Body of pancreas (tissue), 4 donors: ENCODE data around the gene COL19A1. TPM values are rescaled to one million over a fixed set of nuclear protein-coding genes. Genes with fewer than 3 reads are reported as not detected.
"Not testable (repeated sequence)": the region's sequence is repeated elsewhere in the genome, so short reads cannot be mapped to it uniquely, and the experiment has no call there.

Experiments
- ATAC-seq: fragments of 150-250 bp; one replicate; pipeline ENCODE4 v1.9.1; 2016
- DNase-seq, 4 donors: peaks; one replicate each; pipeline ENCODE4 v3.0.0-alpha.2; 2019
- H3K27ac ChIP-seq, 4 donors: fragments of 200-600 bp; sonication (generic); 1 replicate in 3 of 4; 2 replicates in 1 of 4; pipeline versions ENCODE4 v1.5.1 to v1.6.1; 2016 to 2019; ENCODE audit warnings: mild to moderate bottlenecking in 1 of 4, mixed read lengths in 1 of 4, moderate library complexity in 1 of 4
- H3K27me3 ChIP-seq, 2 donors: fragments of 200-600 bp; sonication (generic); one replicate each; pipeline ENCODE4 v1.6.0; 2016; ENCODE audit warnings: mild to moderate bottlenecking in 1 of 2
- H3K36me3 ChIP-seq, 2 donors: fragments of 200-600 bp; sonication (generic); replicated peaks in 1 of 2; 2 replicates each; pipeline ENCODE4 v1.5.1; 2016; ENCODE audit warnings: low read depth in 2 of 2; ENCODE audit not compliant: insufficient read depth in 1 of 2
- H3K4me1 ChIP-seq: fragments of 200-600 bp; sonication (generic); one replicate; pipeline ENCODE4 v1.6.0; 2016
- H3K4me3 ChIP-seq, 2 donors: fragments of 200-600 bp; sonication (generic); 1 replicate in 1 of 2; 2 replicates in 1 of 2; pipeline ENCODE4 v1.5.1; 2016 to 2019
- H3K9me3 ChIP-seq, 3 donors: fragments of 200-600 bp; sonication (generic); 1 replicate in 2 of 3; 2 replicates in 1 of 3; pipeline ENCODE4 v1.5.1; 2016
- CTCF ChIP-seq, 7 experiments: fragments of 450-650 bp in 4 of 7; fragments of 200-600 bp in 3 of 7; sonication (generic) in 3 of 7; IDR thresholded peaks; one replicate each; pipeline ENCODE4 v1.5.1; 2016 to 2019; ENCODE audit warnings: antibody characterized with exemption in 7 of 7
- POLR2A ChIP-seq, 3 donors: fragments of 450-650 bp; IDR thresholded peaks; one replicate each; pipeline ENCODE4 v1.6.1; 2016; ENCODE audit warnings: antibody characterized with exemption in 3 of 3, mild to moderate bottlenecking in 2 of 3
- WGBS, 2 donors: methylation state at CpG; one replicate each; pipeline ENCODE4 v1.1.5; 2017; 5-methylcytosine and 5-hydroxymethylcytosine counted together
- intact Hi-C: fragments of 100-400 bp; cut with DNase I; formaldehyde crosslinking; loops from one replicate; pipeline ENCODE4 v1.15.1; 2023
- total RNA-seq, 2 donors: library from RNA; depleted of rRNA; stranded (reverse); fragments of >200 nt; gene quantifications; one replicate each; pipeline ENCODE4 v1.1.0, GENCODE V29; 2016

COL19A1 gene
- total RNA-seq, 2 donors from 2014 or later = 0.26 to 1.6 TPM

GRCh38 chr6:69887026-69887425 is 20.7 kb downstream of the COL19A1 start:
- no peak for TF ChIP-seq CTCF (IDR thresholded peaks at IDR 0.05)
- TF ChIP-seq POLR2A (IDR thresholded peaks at IDR 0.05) = no peak
- Histone ChIP-seq H3K4me1 (no peaks in the 10 kb centered on the region), H3K36me3 (no peaks in the 10 kb centered on the region), H3K9me3 (no peaks in the 10 kb centered on the region), H3K4me3 (no peak overlapping the region), H3K27me3 (no peaks in the 10 kb centered on the region), H3K27ac (no peak overlapping the region)
- intact Hi-C loops = no loop called here
- WGBS, 2 donors = 82 to 86% methylated on average over 1 of the region's 1 CpG
- ATAC-seq (no peak), DNase-seq (no peak)

- Histone ChIP-seq H3K4me1 (no peaks in the 10 kb centered on the region), H3K4me3 (no peak overlapping the region), H3K36me3 (no peaks in the 10 kb centered on the region), H3K27ac (no peak overlapping the region), H3K27me3 (no peaks in the 10 kb centered on the region), H3K9me3 (no peaks in the 10 kb centered on the region)
- intact Hi-C loops = no loop called here
- TF ChIP-seq CTCF (IDR thresholded peaks at IDR 0.05) (no peak), POLR2A (IDR thresholded peaks at IDR 0.05) (no peak)
- DNase-seq (no peak), ATAC-seq (no peak)
- 88 to 91% methylated on average over 5 of the region's 5 CpGs for WGBS, 2 donors
These were observed 21.5 kb downstream of the COL19A1 start for GRCh38 chr6:69887714-69888345.

GRCh38 chr6:69888482-69889233 is 22.3 kb downstream of the COL19A1 start:
- no peak for TF ChIP-seq POLR2A (IDR thresholded peaks at IDR 0.05)
- no peak for TF ChIP-seq CTCF (IDR thresholded peaks at IDR 0.05)
- WGBS, 2 donors = 68 to 70% methylated on average over 6 of the region's 6 CpGs
- intact Hi-C loops = no loop called here

GRCh38 chr6:69889234-69889974 is 23.0 kb downstream of the COL19A1 start:
- H3K27ac ChIP-seq, intact Hi-C loops, DNase-seq, H3K9me3 ChIP-seq, H3K4me3 ChIP-seq, H3K27me3 ChIP-seq, H3K4me1 ChIP-seq, H3K36me3 ChIP-seq, ATAC-seq: not testable (repeated sequence)
- 85 to 88% methylated on average over 9 of the region's 9 CpGs for WGBS, 2 donors

More at GRCh38 chr6:69888482-69889233, 22.3 kb downstream of the COL19A1 start:
- DNase-seq (no peak), ATAC-seq (no peak)
- no peak overlapping the region for H3K4me3 ChIP-seq
- H3K9me3 ChIP-seq = no peaks in the 10 kb centered on the region
- H3K27ac ChIP-seq = no peak overlapping the region
- no peaks in the 10 kb centered on the region for H3K36me3 ChIP-seq
- H3K27me3 ChIP-seq = no peaks in the 10 kb centered on the region
- no peaks in the 10 kb centered on the region for H3K4me1 ChIP-seq

GRCh38 chr6:69892561-69892960 is 26.2 kb downstream of the COL19A1 start:
- ATAC-seq, H3K36me3 ChIP-seq, H3K27ac ChIP-seq, H3K4me3 ChIP-seq, DNase-seq, H3K4me1 ChIP-seq, H3K9me3 ChIP-seq, H3K27me3 ChIP-seq, intact Hi-C loops: not testable (repeated sequence)
- 45 to 62% methylated on average over 1 of the region's 1 CpG for WGBS, 2 donors

- H3K4me3 ChIP-seq, ATAC-seq, intact Hi-C loops, H3K36me3 ChIP-seq, H3K27me3 ChIP-seq, H3K9me3 ChIP-seq, H3K4me1 ChIP-seq, DNase-seq, H3K27ac ChIP-seq: not testable (repeated sequence)
These were observed 26.9 kb downstream of the COL19A1 start for GRCh38 chr6:69893266-69893665.
